VCaP (cell line): ENCODE results near the gene PLEKHG2.
A peak's percentile ranks its signal among the peaks of the same experiment; 100 is the strongest.

Source experiments
- H3K27ac ChIP-seq: fragments of 450-650 bp; 2 replicates; pipeline ENCODE4 v1.5.1; 2017
- TF ChIP-seq, protein P1 (sequence below): fragments of 450-650 bp; conservative IDR thresholded peaks from 2 replicates; pipeline ENCODE4 v1.5.1; 2017; ENCODE audit warnings: mild to moderate bottlenecking, moderate library complexity

PLEKHG2 gene, protein sequence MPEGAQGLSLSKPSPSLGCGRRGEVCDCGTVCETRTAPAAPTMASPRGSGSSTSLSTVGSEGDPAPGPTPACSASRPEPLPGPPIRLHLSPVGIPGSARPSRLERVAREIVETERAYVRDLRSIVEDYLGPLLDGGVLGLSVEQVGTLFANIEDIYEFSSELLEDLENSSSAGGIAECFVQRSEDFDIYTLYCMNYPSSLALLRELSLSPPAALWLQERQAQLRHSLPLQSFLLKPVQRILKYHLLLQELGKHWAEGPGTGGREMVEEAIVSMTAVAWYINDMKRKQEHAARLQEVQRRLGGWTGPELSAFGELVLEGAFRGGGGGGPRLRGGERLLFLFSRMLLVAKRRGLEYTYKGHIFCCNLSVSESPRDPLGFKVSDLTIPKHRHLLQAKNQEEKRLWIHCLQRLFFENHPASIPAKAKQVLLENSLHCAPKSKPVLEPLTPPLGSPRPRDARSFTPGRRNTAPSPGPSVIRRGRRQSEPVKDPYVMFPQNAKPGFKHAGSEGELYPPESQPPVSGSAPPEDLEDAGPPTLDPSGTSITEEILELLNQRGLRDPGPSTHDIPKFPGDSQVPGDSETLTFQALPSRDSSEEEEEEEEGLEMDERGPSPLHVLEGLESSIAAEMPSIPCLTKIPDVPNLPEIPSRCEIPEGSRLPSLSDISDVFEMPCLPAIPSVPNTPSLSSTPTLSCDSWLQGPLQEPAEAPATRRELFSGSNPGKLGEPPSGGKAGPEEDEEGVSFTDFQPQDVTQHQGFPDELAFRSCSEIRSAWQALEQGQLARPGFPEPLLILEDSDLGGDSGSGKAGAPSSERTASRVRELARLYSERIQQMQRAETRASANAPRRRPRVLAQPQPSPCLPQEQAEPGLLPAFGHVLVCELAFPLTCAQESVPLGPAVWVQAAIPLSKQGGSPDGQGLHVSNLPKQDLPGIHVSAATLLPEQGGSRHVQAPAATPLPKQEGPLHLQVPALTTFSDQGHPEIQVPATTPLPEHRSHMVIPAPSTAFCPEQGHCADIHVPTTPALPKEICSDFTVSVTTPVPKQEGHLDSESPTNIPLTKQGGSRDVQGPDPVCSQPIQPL (N-terminal part only)

DNA sequence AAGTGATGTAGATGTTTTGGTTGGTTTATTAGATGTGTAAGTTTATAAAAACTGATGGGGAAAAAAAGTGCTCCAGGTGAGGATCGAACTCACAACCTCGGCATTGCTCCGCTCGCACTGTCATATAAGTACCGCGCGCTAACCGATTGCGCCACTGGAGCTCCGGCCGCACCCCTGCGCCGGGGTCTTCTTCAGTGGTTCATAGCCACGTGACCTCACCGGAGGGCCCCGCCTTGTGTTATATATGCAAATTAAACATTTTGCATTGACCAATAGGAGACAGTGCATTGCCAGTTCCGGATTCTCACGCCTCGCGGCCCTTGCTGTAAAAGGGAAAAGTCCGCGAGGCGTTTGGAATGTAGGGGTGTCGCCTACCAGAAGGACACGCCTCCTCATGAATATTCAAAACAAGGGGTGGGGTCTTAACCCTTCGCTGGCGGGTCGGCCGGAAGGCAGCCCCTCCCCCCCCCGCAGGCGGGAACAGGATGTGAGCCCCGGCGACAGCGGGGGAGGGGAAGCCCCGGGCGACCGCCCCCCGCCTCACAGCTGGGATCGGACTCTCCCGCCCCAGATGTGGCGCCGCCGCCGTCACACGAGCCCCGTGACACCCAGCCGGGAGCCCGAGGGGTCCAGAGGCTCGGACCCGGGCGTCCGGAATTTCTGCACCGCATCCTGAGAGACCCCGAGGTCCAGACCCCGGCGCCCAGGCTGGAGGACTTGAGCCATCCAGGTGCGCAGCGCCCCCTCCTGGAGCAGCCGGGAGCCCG, at the start of gene PLEKHG2:
PLEKHG2 (plus strand) TSS at position 570 of the 767 bp plus-strand sequence. CDS start 1,418 bp downstream, outside the sequence.
- H3K27ac ChIP-seq, result peak within 1 kb of the TSS; percentile 96
- TF ChIP-seq, protein P1, sequence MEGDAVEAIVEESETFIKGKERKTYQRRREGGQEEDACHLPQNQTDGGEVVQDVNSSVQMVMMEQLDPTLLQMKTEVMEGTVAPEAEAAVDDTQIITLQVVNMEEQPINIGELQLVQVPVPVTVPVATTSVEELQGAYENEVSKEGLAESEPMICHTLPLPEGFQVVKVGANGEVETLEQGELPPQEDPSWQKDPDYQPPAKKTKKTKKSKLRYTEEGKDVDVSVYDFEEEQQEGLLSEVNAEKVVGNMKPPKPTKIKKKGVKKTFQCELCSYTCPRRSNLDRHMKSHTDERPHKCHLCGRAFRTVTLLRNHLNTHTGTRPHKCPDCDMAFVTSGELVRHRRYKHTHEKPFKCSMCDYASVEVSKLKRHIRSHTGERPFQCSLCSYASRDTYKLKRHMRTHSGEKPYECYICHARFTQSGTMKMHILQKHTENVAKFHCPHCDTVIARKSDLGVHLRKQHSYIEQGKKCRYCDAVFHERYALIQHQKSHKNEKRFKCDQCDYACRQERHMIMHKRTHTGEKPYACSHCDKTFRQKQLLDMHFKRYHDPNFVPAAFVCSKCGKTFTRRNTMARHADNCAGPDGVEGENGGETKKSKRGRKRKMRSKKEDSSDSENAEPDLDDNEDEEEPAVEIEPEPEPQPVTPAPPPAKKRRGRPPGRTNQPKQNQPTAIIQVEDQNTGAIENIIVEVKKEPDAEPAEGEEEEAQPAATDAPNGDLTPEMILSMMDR, result no peak; the same call in 1 of the 2 replicates

DNA sequence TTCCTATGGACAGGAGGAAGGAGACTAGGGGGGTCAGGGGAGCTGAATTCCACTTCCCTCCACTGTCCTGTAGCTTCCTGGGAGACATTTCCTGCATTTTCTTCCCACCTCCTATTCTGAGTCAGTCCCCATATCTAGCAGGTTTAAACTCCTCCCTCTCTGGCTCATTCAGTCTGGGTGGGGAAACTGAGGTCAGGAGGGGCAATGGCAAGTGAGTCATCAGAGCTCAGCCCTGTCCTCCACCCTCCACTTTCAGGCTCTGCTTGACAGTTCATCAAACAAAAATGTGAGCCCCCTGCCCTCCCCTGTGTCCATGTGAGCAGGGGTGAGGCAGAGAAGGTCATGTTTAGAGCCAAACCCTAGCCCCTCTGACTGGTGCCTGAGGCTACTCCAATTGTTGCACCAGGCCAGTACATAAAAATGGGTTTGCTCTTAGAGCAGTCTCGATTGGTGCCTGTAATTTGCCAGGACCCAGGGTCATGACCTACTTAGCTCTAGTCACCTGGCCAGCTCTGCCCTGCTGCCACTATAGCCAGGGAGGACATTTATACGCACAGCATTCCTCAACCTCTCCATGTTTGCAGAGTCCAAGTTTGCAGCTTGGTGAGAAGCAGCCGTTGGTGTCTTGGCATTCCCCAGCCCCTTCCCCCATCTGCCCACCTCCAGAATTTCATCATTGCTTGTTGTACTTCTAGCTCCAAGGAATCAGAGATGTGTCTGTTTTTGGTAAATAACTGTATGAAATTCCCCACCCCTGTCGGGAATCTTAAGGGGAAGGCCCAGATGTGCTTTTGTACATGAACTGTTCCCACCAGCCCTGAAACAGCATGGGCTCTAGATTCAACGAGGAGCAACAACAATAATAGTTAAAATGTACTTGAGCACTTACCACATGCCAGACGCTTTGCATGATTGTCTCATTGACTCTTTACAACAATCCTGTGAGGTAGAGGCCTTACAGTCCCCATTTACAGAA, 49.5 kb upstream of the PLEKHG2 start:
- TF ChIP-seq, protein P1, result no peak
- H3K27ac ChIP-seq, result no peak overlapping the region

DNA sequence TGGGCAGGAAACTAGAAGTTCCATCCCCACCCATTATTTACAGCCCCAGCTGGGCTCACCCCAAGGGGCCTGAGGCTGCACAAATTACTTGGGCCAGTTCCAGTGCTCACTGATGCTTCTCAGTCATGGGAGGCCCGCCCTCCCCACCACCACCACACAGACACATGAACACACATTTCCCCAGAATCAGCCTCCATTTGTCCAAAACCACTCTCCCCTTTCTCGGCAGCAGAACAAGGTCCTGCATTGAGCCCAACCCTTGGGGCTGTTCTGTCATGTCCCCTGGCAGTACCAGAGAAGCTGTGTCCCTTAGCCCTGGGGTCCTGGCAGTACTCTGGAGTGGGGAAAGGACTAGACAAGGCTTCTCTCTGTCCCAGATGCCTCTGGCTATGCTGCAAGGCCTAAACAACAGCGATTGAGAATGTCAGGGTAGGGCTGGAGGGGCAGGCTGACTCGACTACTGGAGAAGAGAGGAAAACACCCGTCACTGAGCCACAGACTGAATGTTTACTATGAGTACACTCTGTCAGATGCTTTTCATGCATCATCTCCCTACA, 48.5 kb upstream of the PLEKHG2 start:
- H3K27ac ChIP-seq, result no peak overlapping the region
- TF ChIP-seq, protein P1, result no peak

DNA sequence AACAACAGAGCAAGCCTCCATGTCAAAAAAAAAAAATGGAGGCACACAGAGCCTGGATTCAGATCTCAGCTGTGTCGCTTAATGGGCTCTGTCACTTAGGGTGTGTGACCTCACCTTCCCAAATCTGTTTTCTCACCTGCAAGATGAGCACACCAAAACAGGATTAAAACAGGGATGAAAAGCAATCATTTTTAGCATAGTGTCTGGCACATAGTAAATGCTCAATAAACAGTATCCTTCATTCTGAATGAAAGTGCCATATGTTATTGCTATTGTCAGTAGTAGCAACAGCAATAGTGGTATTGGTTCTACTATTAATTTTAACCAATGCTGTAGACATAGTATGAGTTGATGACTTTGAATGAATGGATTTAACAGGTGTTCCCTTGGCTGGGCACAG, 46.9 kb upstream of the PLEKHG2 start:
- no peak overlapping the region for H3K27ac ChIP-seq
- TF ChIP-seq, protein P1, result no peak

DNA sequence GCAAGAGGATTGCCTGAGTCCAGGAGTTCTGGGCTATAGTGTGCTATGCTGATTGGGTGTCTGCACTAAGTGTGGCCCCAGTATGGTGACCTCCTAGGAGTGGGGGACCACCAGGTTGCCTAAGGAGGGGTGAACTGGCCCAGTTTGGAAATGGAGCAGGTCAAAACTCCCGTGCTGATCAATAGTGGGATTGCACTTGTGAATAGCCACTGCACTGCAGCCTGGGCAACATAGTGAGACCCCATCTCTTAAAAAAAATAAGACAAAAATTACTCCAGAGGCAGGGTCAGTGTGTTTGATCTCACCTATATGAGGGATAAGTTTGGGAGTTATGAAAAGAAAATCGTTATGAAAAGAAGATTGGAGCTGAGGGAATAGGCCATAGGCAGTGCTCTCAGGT, 43.3 kb upstream of the PLEKHG2 start:
- TF ChIP-seq, protein P1, result no peak
- H3K27ac ChIP-seq, result no peak overlapping the region

DNA sequence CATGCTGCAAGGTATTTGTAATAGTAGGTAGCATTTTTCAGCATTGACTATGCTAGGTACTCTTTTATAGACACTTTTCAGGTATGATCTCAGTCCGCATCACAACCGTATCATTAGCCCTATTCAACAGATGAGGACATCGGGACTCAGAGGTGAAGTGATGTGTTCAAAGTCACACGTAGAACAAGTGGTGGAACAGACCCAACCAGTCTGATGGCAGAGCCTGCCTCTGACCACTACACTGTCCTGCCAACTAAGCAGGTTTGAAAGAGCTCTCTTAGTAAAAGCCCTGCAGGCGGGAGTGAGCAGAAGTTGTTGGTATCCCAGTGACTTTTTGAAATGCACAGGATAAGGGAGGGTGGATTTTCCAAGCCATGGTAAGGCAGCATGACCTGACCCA, 41.7 kb upstream of the PLEKHG2 start:
- TF ChIP-seq, protein P1, result no peak
- no peak overlapping the region for H3K27ac ChIP-seq
